OCI-LY7 (cell line): Measurements from ENCODE around the gene PHF24. TPM values are rescaled to one million over a fixed set of nuclear protein-coding genes. Genes with fewer than 3 reads are reported as not detected.
"Not testable (repeated sequence)": the region's sequence is repeated elsewhere in the genome, so short reads cannot be mapped to it uniquely, and the experiment has no call there.

Experiments used
- BruUV-seq: library from RNA; stranded (reverse); fragments of 400-500 nt; replicated peaks from 2 replicates; lab custom pipeline; 2021; lab: Mats Ljungman, UMichigan
- CTCF ChIA-PET: fragments of 300-600 bp; sonication (Branson Sonifier 250); formaldehyde crosslinking; loops from one replicate; lab custom pipeline; 2022; ENCODE audit warnings: antibody characterized with exemption; ENCODE audit not compliant: unreplicated experiment; lab: Charles Lee
- POLR2A ChIA-PET: fragments of 300-600 bp; sonication (Branson Sonifier 250); formaldehyde crosslinking; loops from one replicate; lab custom pipeline; 2022; ENCODE audit warnings: antibody characterized with exemption; lab: Charles Lee
- DNase-seq: peaks from one replicate; pipeline ENCODE4 v3.0.0-alpha.2; 2015; ENCODE audit warnings: low spot score
- H2AFZ ChIP-seq: fragments of 200-600 bp; sonication (generic), shearing (Covaris generic); 2 replicates; pipeline ENCODE4 v1.6.1; 2014; ENCODE audit warnings: mild to moderate bottlenecking, antibody characterized with exemption, low read length, moderate library complexity
- H3K27ac ChIP-seq: fragments of 200-600 bp; sonication (generic); 2 replicates; pipeline ENCODE4 v1.5.1; 2014; ENCODE audit warnings: mixed run types, low read depth, mild to moderate bottlenecking, moderate library complexity, low read length, inconsistent platforms; ENCODE audit not compliant: poor library complexity, severe bottlenecking
- H3K36me3 ChIP-seq: fragments of 200-600 bp; sonication (generic); 2 replicates; pipeline ENCODE4 v1.6.1; 2014; ENCODE audit warnings: mild to moderate bottlenecking, antibody characterized with exemption, low read length, moderate library complexity, mixed read lengths; ENCODE audit not compliant: insufficient read depth
- H3K4me1 ChIP-seq: fragments of 200-600 bp; sonication (generic); 2 replicates; pipeline ENCODE4 v1.5.1; 2014; ENCODE audit warnings: mild to moderate bottlenecking, low read length; ENCODE audit not compliant: insufficient read depth, poor library complexity, severe bottlenecking
- H3K4me2 ChIP-seq: fragments of 200-600 bp; sonication (generic); 2 replicates; pipeline ENCODE4 v1.6.1; 2014; ENCODE audit warnings: mild to moderate bottlenecking, low read length
- H3K4me3 ChIP-seq: fragments of 200-600 bp; sonication (generic); 2 replicates; pipeline ENCODE4 v1.5.1; 2014; ENCODE audit warnings: mild to moderate bottlenecking, low read depth, low read length; ENCODE audit not compliant: poor library complexity, severe bottlenecking
- H3K79me2 ChIP-seq: fragments of 200-600 bp; sonication (generic); 2 replicates; pipeline ENCODE4 v1.6.1; 2016; ENCODE audit warnings: low read depth, mild to moderate bottlenecking, low read length, moderate library complexity, mixed read lengths; ENCODE audit not compliant: insufficient read depth
- H3K9me2 ChIP-seq: fragments of 200-600 bp; sonication (generic); 2 replicates; pipeline ENCODE4 v1.6.1; 2016; ENCODE audit warnings: mild to moderate bottlenecking, low read length, mixed read lengths; ENCODE audit not compliant: insufficient read depth
- H3K9me3 ChIP-seq: fragments of 200-600 bp; sonication (generic); 2 replicates; pipeline ENCODE4 v1.6.1; 2014; ENCODE audit warnings: mild to moderate bottlenecking, mixed run types, low read length, mixed read lengths
- H4K20me1 ChIP-seq: fragments of 200-600 bp; sonication (generic); 2 replicates; pipeline ENCODE4 v1.6.1; 2014; ENCODE audit warnings: mild to moderate bottlenecking, antibody characterized with exemption, low read length, moderate library complexity, mixed read lengths; ENCODE audit not compliant: insufficient read depth
- CTCF ChIP-seq: fragments of 200-600 bp; sonication (generic); conservative IDR thresholded peaks from 2 replicates; pipeline ENCODE4 v1.5.1; 2014; ENCODE audit warnings: mild to moderate bottlenecking, antibody characterized with exemption, low read length, moderate library complexity, mixed read lengths
- EZH2phosphoT487 ChIP-seq: fragments of 200-600 bp; sonication (generic); IDR thresholded peaks from 2 replicates; pipeline ENCODE4 v1.6.1; 2018; ENCODE audit warnings: low read depth, borderline replicate concordance, mild to moderate bottlenecking, mixed run types, antibody characterized with exemption, low read length, moderate library complexity, mixed read lengths
- intact Hi-C: fragments of 100-400 bp; cut with micrococcal nuclease; formaldehyde crosslinking; loops from one replicate; pipeline ENCODE4 v1.10.0; 2022; ENCODE audit not compliant: unreplicated experiment
- total RNA-seq, 2 experiments: library from RNA; depleted of rRNA in 1 of 2; stranded (reverse); fragments of >200 nt in 1 of 2; shearing (Covaris generic) in 1 of 2; gene quantifications; 2 replicates each; pipeline ENCODE4 v1.2.3, GENCODE V29; 2014 to 2022

The PHF24 gene
- total RNA-seq, 2 experiments from 2014 or later = not detected

GRCh38 chr9:34928921-34929320 is 29.2 kb upstream of the PHF24 start:
- DNase-seq = no peak
- intact Hi-C loops = no loop called here
- H3K79me2 ChIP-seq = no peaks in the 10 kb centered on the region
- no TSS peak for BruUV-seq
- ChIA-PET CTCF (interaction anchor here (0.6 kb wide), 1 partner anchor 144 kb away, joined by 4 read pairs; the partner anchor contains the start of gene VCP), POLR2A (no interaction called here)
- no peak overlapping the region for H3K4me3 ChIP-seq
- TF ChIP-seq EZH2phosphoT487 = no peak
- TF ChIP-seq CTCF = no peak
- H3K4me2 ChIP-seq = no peak overlapping the region
- H2AFZ ChIP-seq = no peak overlapping the region
- no peak overlapping the region for H3K27ac ChIP-seq
- no peaks in the 10 kb centered on the region for H4K20me1 ChIP-seq
- no peaks in the 10 kb centered on the region; the same call in 1 of the 2 replicates for H3K9me3 ChIP-seq
- no peaks in the 10 kb centered on the region for H3K36me3 ChIP-seq
- H3K4me1 ChIP-seq = no peaks in the 10 kb centered on the region
- H3K9me2 ChIP-seq = no peaks in the 10 kb centered on the region

- POLR2A ChIA-PET = no interaction called here
These were observed 28.5 kb upstream of the PHF24 start for GRCh38 chr9:34929506-34930102.

GRCh38 chr9:34939989-34940388 is 18.1 kb upstream of the PHF24 start:
- H3K4me2 ChIP-seq, intact Hi-C loops, H3K36me3 ChIP-seq, DNase-seq, H3K27ac ChIP-seq, H3K9me3 ChIP-seq, H3K79me2 ChIP-seq, H3K9me2 ChIP-seq, CTCF ChIA-PET, H2AFZ ChIP-seq, H4K20me1 ChIP-seq, BruUV-seq, H3K4me3 ChIP-seq, H3K4me1 ChIP-seq: not testable (repeated sequence)
- POLR2A ChIA-PET = interaction anchor here (0.6 kb wide), 1 partner anchor 10 kb away, joined by 5 read pairs; no protein-coding TSS in a partner anchor

More at GRCh38 chr9:34929506-34930102, 28.5 kb upstream of the PHF24 start:
- DNase-seq = peak; percentile 42
- H3K79me2 ChIP-seq = no peaks in the 10 kb centered on the region
- CTCF ChIA-PET = interaction anchor here (0.6 kb wide), 1 partner anchor 143 kb away, joined by 4 read pairs; the partner anchor contains the start of gene VCP
- H3K4me1 ChIP-seq = no peaks in the 10 kb centered on the region
- H3K27ac ChIP-seq = no peak overlapping the region
- TF ChIP-seq EZH2phosphoT487 (no peak), CTCF (peak; percentile 84)
- no peak overlapping the region for H2AFZ ChIP-seq
- no peak overlapping the region for H3K4me2 ChIP-seq
- H3K9me3 ChIP-seq = no peaks in the 10 kb centered on the region; the same call in 1 of the 2 replicates
- no peaks in the 10 kb centered on the region for H3K36me3 ChIP-seq
- BruUV-seq = no TSS peak
- H3K9me2 ChIP-seq = no peaks in the 10 kb centered on the region
- no peak overlapping the region for H3K4me3 ChIP-seq
- H4K20me1 ChIP-seq = no peaks in the 10 kb centered on the region
- intact Hi-C loops = no loop called here
